GM18511 (cell line): ENCODE results near the gene CYSTM1.

Experiments
- ATAC-seq: cut with Tn5 transposase; IDR thresholded peaks from one replicate; pipeline ENCODE4 v1.9.1; 2021; ENCODE audit warnings: mild to moderate bottlenecking, moderate library complexity; ENCODE audit not compliant: unreplicated experiment

The CYSTM1 gene

DNA sequence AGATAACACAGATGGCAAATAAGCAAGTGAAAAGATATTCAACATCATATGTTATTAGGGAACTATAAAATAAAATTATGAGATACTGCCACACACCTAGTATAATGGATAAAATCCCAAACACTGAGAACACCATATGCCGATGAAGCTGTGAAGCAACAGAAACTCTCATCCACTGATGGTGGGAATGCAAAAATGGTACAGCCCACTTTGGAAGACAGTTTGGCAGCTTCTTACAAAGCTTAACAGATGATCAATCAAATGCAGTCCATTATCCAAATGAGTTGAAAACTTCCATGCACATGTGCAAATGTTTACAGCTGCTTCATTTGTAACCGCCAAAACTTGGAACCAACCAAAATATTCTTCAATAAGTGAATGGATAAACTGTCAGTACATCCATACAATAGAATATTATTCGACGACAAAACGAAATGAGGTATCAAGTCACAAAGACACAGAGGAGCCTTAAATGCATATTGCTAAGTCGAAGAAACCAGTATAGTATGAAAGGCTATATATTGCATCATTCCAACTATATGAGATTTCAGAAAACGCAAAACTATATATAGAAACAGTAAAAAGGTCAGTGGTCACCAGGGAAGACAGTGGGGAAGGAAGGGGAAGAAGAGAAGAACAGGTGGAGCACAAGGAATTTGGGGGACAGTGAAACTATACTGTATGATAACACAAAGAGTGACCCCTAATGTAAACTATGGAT, 113.0 kb downstream of the CYSTM1 start:
- no peak for ATAC-seq

DNA sequence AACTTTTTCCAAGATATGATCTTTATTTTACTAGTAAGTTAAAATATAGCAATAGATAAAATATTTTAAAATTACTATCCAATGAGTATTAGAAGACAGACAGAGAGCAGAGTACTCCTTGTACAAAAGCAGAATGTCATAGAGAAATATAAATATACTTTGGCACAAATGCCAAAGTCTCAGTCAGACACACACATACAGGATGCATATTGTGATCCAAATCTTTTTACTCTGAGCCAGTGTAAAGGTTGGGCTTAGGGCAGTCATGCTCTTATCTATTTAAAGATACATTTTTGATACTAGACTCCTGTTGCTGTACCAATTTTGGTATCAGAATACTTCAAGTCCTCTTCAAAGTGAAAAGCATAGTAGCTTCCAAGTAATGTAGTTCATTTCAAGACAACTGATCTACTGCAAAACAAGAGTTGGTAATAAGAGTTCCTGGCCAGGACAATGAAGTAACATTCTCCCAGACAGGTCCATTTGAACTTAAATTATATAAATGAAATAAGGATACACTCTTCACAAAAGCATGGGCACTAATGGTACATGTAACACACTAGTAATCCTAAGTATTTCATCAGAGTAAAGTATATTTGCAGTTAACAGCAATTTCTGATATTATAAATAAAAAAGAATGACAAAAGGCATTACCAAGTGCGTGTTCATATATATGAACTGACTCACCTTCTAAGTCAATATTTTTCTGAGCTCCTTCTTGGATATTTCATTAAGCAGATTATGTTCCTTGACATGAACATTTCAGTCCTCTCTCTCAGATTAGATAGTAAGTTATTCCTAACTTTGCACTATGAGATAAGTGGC, 117.4 kb downstream of the CYSTM1 start:
- no peak for ATAC-seq
